ENCODE measurements around the gene IMP4. TPM values are rescaled to one million over a fixed set of nuclear protein-coding genes. Genes with fewer than 3 reads are reported as not detected.

Gene IMP4
- total RNA-seq, 1 experiment from 2014 or later = 101 TPM

GRCh38 chr2:130372055-130372832 lies 29.5 kb downstream of the IMP4 start:
- Histone ChIP-seq H4K8ac (replicated peaks; ENCODE audit: insufficient read length, low read depth, low read length) (no peak overlapping the region), H3K14ac (ENCODE audit: insufficient read depth, low read length) (peak overlapping the region; percentile 67), H2AK5ac (ENCODE audit: insufficient read length, low read length) (no peak overlapping the region), H3K4me2 (ENCODE audit: insufficient read depth, insufficient read length, low read length) (peak overlapping the region; percentile 97), H4K20me1 (ENCODE audit: control insufficient read depth, insufficient read depth, insufficient read length) (no peaks in the 10 kb centered on the region), H2BK12ac (ENCODE audit: insufficient read length, low read depth, low read length) (no peak overlapping the region), H3K9me3 (ENCODE audit: control insufficient read depth, low read depth, low read length) (no peaks in the 10 kb centered on the region), H4K5ac (ENCODE audit: insufficient read length, low read depth, low read length) (no peak overlapping the region), H3K27ac (ENCODE audit: insufficient read length, low read depth, low read length) (no peak overlapping the region), H2BK5ac (ENCODE audit: insufficient read length, low read length) (no peak overlapping the region), H3K79me2 (ENCODE audit: insufficient read depth, low read length) (no peaks in the 10 kb centered on the region), H3K23me2 (ENCODE audit: insufficient read length, low read depth, low read length, poor library complexity, severe bottlenecking) (peaks cover 8% of the 10 kb centered on the region), H3K18ac (ENCODE audit: insufficient read length, low read depth, low read length) (peak overlapping the region; percentile 41), H3K27me3 (ENCODE audit: insufficient read depth, low read length) (no peaks in the 10 kb centered on the region), H2BK20ac (ENCODE audit: low read depth, low read length, poor library complexity, severe bottlenecking) (no peak overlapping the region), H3K4me1 (ENCODE audit: insufficient read depth, low read length) (no peaks in the 10 kb centered on the region; the same call in 1 of the 2 replicates), H4K91ac (ENCODE audit: insufficient read length, low read depth, low read length) (no peak overlapping the region), H3K9ac (ENCODE audit: extremely low read depth, insufficient read length, low read length) (peak overlapping the region; percentile 74), H3K4ac (ENCODE audit: low read depth, low read length) (no peak overlapping the region), H3T11ph (ENCODE audit: low read length) (no peak overlapping the region), H3K56ac (ENCODE audit: insufficient read length, low read depth, low read length) (no peak overlapping the region), H3K23ac (ENCODE audit: insufficient read length, low read depth, low read length) (no peak overlapping the region), H2AFZ (ENCODE audit: low read length) (peak overlapping the region; percentile 9), H2BK15ac (ENCODE audit: low read depth, low read length) (no peak overlapping the region), H2BK120ac (ENCODE audit: low read depth, low read length, poor library complexity, severe bottlenecking) (no peak overlapping the region), H3K79me1 (ENCODE audit: insufficient read depth, low read depth, low read length, poor library complexity, severe bottlenecking) (no peaks in the 10 kb centered on the region)
- DNase-seq = peak; percentile 91
- TF ChIP-seq, protein P1, sequence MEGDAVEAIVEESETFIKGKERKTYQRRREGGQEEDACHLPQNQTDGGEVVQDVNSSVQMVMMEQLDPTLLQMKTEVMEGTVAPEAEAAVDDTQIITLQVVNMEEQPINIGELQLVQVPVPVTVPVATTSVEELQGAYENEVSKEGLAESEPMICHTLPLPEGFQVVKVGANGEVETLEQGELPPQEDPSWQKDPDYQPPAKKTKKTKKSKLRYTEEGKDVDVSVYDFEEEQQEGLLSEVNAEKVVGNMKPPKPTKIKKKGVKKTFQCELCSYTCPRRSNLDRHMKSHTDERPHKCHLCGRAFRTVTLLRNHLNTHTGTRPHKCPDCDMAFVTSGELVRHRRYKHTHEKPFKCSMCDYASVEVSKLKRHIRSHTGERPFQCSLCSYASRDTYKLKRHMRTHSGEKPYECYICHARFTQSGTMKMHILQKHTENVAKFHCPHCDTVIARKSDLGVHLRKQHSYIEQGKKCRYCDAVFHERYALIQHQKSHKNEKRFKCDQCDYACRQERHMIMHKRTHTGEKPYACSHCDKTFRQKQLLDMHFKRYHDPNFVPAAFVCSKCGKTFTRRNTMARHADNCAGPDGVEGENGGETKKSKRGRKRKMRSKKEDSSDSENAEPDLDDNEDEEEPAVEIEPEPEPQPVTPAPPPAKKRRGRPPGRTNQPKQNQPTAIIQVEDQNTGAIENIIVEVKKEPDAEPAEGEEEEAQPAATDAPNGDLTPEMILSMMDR (conservative IDR thresholded peaks at IDR 0.05) = peak; percentile 99
- Mint-ChIP-seq H3K4me3 (peak overlapping the region; percentile 84 to 85), H3K4me1 (peaks cover 30 to 35% of the 10 kb centered on the region in 2 experiments), H3K27ac (0 out of 7 replicates have a peak overlapping the region, but pooled peaks of 1 of the 3 experiments have one; percentile 46), H3K36me3 (ENCODE audit: insufficient read depth in 1 of 3, low read depth in 3 of 3) (peaks cover 8 to 28% (median 20%) of the 10 kb centered on the region in 3 experiments), H3K9me3 (no peaks in the 10 kb centered on the region; a peak in 1 of 5 replicates), H3K27me3 (ENCODE audit: low read depth) (peaks cover 10% of the 10 kb centered on the region)
- WGBS (ENCODE audit: extremely low coverage, insufficient read length, low lambda C conversion rate) = no CpG with 5 or more reads among the region's 81 CpGs

All from H9 (cell line).